ENCODE data around the gene PCDHGA9. TPM values are rescaled to one million over a fixed set of nuclear protein-coding genes. Genes with fewer than 3 reads are reported as not detected.
"Not testable (repeated sequence)": the region's sequence is repeated elsewhere in the genome, so short reads cannot be mapped to it uniquely, and the experiment has no call there.

PCDHGA9 gene
- total RNA-seq, 1 donor from 2014 or later: 3.2 TPM

DNA sequence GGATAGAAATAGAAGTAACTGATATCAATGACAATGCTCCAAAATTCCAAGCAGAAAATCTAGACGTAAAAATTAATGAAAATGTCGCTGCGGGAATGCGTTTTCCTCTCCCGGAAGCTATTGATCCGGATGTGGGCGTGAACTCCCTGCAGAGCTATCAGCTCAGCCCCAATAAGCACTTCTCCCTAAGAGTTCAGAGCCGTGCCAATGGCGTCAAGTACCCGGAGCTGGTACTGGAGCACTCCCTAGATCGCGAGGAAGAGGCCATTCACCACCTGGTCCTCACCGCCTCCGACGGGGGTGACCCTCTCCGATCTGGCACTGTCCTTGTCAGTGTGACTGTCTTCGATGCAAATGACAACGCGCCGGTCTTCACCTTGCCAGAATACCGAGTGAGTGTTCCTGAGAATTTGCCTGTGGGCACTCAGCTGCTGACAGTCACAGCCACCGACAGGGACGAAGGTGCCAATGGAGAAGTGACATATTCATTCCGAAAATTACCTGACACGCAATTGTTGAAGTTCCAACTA is 11.0 kb downstream of the PCDHGA9 start:
- DNase-seq (ENCODE audit: low read depth): no peak

DNA sequence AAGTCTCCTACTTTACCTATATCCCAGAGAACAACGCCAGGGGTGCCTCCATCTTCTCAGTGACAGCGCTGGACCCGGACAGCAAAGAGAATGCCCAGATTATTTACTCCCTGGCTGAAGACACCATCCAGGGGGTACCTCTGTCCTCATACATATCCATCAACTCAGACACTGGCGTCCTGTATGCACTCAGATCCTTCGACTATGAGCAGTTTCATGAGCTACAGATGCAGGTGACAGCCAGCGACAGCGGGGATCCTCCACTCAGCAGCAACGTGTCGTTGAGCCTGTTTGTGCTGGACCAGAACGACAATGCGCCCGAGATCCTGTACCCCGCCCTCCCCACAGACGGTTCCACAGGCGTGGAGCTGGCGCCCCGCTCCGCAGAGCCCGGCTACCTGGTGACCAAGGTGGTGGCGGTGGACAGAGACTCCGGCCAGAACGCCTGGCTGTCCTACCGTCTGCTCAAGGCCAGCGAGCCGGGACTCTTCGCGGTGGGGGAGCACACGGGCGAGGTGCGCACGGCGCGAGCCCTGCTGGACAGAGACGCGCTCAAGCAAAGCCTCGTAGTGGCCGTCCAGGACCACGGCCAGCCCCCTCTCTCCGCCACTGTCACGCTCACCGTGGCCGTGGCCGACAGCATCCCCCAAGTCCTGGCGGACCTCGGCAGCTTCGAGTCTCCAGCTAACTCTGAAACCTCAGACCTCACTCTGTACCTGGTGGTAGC is 12.1 kb downstream of the PCDHGA9 start:
- DNase-seq (ENCODE audit: low read depth): not testable (repeated sequence)

DNA sequence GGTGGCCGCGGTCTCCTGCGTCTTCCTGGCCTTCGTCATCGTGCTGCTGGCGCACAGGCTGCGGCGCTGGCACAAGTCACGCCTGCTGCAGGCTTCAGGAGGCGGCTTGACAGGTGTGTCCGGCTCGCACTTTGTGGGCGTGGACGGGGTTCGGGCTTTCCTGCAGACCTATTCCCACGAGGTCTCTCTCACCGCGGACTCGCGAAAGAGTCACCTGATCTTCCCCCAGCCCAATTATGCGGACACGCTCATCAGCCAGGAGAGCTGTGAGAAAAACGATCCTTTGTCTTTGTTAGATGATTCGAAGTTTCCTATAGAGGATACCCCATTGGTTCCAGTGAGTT is 12.7 kb downstream of the PCDHGA9 start:
- DNase-seq (ENCODE audit: low read depth): not testable (repeated sequence)

DNA sequence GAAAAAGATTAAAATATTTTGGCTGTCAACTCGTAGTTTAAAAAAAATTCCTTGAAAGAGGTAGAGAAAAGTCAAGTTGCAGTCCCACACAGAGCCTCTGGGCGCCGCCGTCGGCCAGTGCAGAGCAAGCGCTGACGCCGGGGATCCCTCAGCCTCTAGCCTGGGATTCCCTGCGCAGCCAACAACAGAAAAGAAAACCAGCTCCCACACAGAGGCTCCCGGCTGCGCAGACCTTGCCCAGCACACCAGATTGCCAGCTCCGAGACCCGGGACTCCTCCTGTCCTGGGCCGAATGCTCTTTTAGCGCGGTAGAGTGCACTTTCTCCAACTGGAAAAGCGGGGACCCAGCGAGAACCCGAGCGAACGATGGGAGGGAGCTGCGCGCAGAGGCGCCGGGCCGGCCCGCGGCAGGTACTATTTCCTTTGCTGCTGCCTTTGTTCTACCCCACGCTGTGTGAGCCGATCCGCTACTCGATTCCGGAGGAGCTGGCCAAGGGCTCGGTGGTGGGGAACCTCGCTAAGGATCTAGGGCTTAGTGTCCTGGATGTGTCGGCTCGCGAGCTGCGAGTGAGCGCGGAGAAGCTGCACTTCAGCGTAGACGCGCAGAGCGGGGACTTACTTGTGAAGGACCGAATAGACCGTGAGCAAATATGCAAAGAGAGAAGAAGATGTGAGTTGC is 15.1 kb downstream of the PCDHGA9 start, which contains the start of gene PCDHGB7:
PCDHGB7 (plus strand) TSS at position 184 of the 679 bp plus-strand sequence; CDS start at position 367, 183 bp downstream.
- peak; percentile 58 for DNase-seq (ENCODE audit: low read depth)

GRCh38 chr5:141419074-141419880 is 16.7 kb downstream of the PCDHGA9 start:
- no peak for DNase-seq (ENCODE audit: low read depth)

DNA sequence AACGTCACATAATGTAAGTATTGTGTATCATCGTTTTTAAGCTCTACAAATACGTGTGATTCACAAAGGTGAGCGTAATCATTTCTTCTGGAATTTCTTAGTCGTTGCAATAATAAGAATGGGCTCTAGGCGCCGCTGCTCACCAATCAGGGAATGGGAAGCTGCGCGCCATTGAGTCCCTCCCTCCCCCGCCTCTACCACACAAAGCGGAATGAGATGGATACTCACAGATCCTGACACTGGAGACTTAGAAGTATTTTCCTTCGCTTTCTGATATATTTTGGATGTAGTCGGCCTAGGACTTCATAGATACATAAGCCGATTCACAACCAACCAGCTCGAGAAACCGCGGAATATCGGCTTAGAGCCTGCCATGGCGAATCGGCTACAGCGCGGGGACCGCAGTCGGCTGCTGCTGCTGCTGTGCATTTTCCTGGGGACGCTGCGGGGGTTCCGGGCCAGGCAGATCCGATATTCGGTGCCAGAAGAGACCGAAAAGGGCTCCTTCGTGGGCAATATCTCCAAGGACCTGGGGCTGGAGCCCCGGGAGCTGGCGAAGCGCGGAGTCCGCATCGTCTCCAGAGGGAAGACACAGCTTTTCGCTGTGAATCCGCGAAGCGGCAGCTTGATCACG is 18.4 kb downstream of the PCDHGA9 start, which contains the start of gene PCDHGA11:
PCDHGA11 (plus strand) TSS at position 197 of the 634 bp plus-strand sequence; CDS start at position 374, 177 bp downstream.
- DNase-seq (ENCODE audit: low read depth): peak; percentile 13

DNA sequence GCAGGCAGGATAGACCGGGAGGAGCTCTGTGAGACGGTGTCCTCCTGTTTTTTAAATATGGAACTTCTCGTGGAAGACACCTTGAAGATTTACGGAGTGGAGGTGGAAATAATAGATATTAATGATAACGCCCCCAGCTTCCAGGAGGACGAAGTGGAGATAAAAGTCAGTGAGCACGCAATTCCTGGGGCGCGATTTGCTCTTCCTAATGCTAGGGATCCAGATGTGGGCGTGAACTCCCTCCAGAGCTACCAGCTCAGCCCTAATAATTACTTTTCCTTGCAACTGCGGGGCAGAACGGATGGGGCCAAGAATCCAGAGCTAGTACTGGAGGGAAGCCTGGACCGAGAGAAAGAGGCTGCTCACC is 18.9 kb downstream of the PCDHGA9 start:
- DNase-seq (ENCODE audit: low read depth): no peak

DNA sequence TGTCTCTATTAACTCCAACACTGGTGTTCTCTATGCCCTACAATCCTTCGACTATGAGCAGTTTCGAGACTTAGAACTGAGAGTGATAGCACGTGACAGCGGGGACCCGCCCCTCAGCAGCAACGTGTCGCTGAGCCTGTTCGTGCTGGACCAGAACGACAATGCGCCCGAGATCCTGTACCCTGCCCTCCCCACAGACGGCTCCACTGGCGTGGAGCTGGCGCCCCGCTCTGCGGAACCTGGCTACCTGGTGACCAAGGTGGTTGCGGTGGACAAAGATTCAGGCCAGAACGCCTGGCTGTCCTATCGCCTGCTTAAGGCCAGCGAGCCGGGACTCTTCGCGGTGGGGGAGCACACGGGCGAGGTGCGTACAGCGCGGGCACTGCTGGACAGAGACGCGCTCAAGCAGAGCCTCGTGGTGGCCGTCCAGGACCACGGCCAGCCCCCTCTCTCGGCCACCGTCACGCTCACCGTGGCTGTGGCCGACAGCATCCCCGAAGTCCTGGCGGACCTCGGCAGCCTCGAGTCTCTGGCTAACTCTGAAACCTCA is 20.2 kb downstream of the PCDHGA9 start:
- no peak for DNase-seq (ENCODE audit: low read depth)

- DNase-seq (ENCODE audit: low read depth): no peak
Measured at GRCh38 chr5:141427783-141428426, 25.3 kb downstream of the PCDHGA9 start.

- peak; percentile 45 for DNase-seq (ENCODE audit: low read depth)
Measured at GRCh38 chr5:141430332-141431113, 27.9 kb downstream of the PCDHGA9 start, which contains the start of gene PCDHGA12. Gene PCDHGA12, plus strand, starts transcription at chr5:141430507. Its CDS starts 253 bp downstream, at chr5:141430760.

DNA sequence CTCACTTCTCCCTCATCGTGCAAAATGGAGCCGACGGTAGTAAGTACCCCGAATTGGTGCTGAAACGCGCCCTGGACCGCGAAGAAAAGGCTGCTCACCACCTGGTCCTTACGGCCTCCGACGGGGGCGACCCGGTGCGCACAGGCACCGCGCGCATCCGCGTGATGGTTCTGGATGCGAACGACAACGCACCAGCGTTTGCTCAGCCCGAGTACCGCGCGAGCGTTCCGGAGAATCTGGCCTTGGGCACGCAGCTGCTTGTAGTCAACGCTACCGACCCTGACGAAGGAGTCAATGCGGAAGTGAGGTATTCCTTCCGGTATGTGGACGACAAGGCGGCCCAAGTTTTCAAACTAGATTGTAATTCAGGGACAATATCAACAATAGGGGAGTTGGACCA is 28.7 kb downstream of the PCDHGA9 start:
- DNase-seq (ENCODE audit: low read depth): no peak

GRCh38 chr5:141432308-141432707 is 29.7 kb downstream of the PCDHGA9 start:
- DNase-seq (ENCODE audit: low read depth): not testable (repeated sequence)

DNA sequence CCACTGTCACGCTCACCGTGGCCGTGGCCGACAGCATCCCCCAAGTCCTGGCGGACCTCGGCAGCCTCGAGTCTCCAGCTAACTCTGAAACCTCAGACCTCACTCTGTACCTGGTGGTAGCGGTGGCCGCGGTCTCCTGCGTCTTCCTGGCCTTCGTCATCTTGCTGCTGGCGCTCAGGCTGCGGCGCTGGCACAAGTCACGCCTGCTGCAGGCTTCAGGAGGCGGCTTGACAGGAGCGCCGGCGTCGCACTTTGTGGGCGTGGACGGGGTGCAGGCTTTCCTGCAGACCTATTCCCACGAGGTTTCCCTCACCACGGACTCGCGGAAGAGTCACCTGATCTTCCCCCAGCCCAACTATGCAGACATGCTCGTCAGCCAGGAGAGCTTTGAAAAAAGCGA is 30.1 kb downstream of the PCDHGA9 start:
- DNase-seq (ENCODE audit: low read depth): not testable (repeated sequence)

GRCh38 chr5:141434006-141434405 is 31.4 kb downstream of the PCDHGA9 start:
- DNase-seq (ENCODE audit: low read depth): no peak

- no peak for DNase-seq (ENCODE audit: low read depth)
Measured at GRCh38 chr5:141437221-141437620, 34.6 kb downstream of the PCDHGA9 start.

DNA sequence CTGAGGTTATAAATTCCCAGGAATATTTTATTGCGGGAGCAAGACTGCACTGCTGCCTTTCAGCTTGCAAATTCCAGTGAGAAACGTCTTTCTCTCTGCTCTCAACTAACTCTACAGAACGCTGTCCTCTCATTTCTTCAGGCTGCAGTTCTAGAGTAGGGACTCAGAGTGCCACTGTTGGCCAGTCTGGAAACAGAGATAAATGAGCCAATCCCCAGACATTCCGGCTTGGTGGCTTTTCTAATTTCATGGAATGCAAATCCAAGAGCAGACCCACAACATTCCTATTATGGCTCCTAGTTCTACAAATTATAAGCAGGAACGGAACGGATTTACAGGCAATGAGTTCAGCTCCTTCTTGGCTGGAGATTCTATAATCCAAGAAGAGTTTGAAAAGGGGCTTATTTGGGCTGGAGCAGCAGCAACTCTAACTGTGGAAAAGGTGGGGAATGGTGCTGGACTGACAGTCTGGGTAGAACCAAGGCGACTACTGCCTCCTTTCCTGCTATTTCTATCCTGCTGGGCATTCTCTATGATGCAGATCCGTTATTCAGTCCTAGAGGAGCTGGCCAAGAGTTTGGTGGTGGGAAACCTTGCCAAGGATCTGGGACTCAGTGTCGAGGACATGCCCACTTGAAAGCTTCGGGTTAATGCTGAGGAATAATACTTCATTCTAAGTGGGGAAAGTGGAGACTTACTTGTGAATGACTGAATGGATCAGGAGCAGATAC is 37.0 kb downstream of the PCDHGA9 start:
- DNase-seq (ENCODE audit: low read depth): no peak

- no peak for DNase-seq (ENCODE audit: low read depth)
Measured at GRCh38 chr5:141440341-141440740, 37.8 kb downstream of the PCDHGA9 start.

- DNase-seq (ENCODE audit: low read depth): no peak
Measured at GRCh38 chr5:141441571-141442170, 39.1 kb downstream of the PCDHGA9 start.
